Transverse colon (tissue), 4 donors: ENCODE results near the gene GPC1. TPM values are rescaled to one million over a fixed set of nuclear protein-coding genes. Genes with fewer than 3 reads are reported as not detected.
"Not testable (repeated sequence)": the region's sequence is repeated elsewhere in the genome, so short reads cannot be mapped to it uniquely, and the experiment has no call there.

ENCODE experiments used
- DNase-seq: peaks from one replicate; pipeline ENCODE4 v3.0.0-alpha.2; 2019
- H3K27ac ChIP-seq, 4 donors: fragments of 200-600 bp; sonication (generic); 2 replicates each; pipeline ENCODE4 v1.5.1; 2016 to 2018; ENCODE audit warnings: inconsistent platforms in 4 of 4
- H3K27me3 ChIP-seq: fragments of 200-600 bp; sonication (generic); 2 replicates; pipeline ENCODE4 v1.5.1; 2017; ENCODE audit warnings: inconsistent platforms
- H3K36me3 ChIP-seq, 4 donors: fragments of 200-600 bp; sonication (generic); 2 replicates each; pipeline ENCODE4 v1.5.1; 2017 to 2019; ENCODE audit warnings: inconsistent platforms in 4 of 4
- H3K4me1 ChIP-seq, 4 donors: fragments of 200-600 bp; sonication (generic); 2 replicates each; pipeline ENCODE4 v1.5.1; 2017 to 2020; ENCODE audit warnings: inconsistent platforms in 4 of 4
- H3K4me3 ChIP-seq, 4 donors: fragments of 200-600 bp; sonication (generic); 1 replicate in 1 of 4; 2 replicates in 3 of 4; pipeline versions ENCODE4 v1.5.1 to v1.6.1; 2017 to 2019; ENCODE audit warnings: inconsistent platforms in 4 of 4
- H3K9me3 ChIP-seq, 2 donors: fragments of 200-600 bp; sonication (generic); 2 replicates each; pipeline ENCODE4 v1.5.1; 2017 to 2019; ENCODE audit warnings: inconsistent platforms in 2 of 2
- CTCF ChIP-seq, 5 experiments: fragments of 200-600 bp in 3 of 5; fragments of 450-650 bp in 2 of 5; sonication (generic) in 3 of 5; IDR thresholded peaks; 1 replicate in 2 of 5; 2 replicates in 3 of 5; pipeline ENCODE4 v1.5.1; 2016 to 2017; ENCODE audit warnings: antibody characterized with exemption in 5 of 5, inconsistent platforms in 3 of 5, mild to moderate bottlenecking in 2 of 5, moderate library complexity in 1 of 5
- EP300 ChIP-seq: sonication (generic); formaldehyde crosslinking; IDR thresholded peaks from one replicate; pipeline ENCODE4 v1.6.1; 2017; ENCODE audit warnings: antibody characterized with exemption, low read depth
- POLR2A ChIP-seq: fragments of 450-650 bp; IDR thresholded peaks from one replicate; pipeline ENCODE4 v1.6.1; 2016; ENCODE audit warnings: antibody characterized with exemption, mild to moderate bottlenecking, moderate library complexity
- POLR2AphosphoS5 ChIP-seq, 3 donors: sonication (generic); formaldehyde crosslinking; IDR thresholded peaks; one replicate each; pipeline ENCODE4 v1.6.1; 2016; ENCODE audit warnings: antibody characterized with exemption in 3 of 3
- WGBS, 2 donors: methylation state at CpG; one replicate each; pipeline ENCODE4 v1.1.5; 2018; ENCODE audit warnings: low coverage in 1 of 2; 5-methylcytosine and 5-hydroxymethylcytosine counted together
- in situ Hi-C, 4 donors: fragments of 200-750 bp; cut with MboI; loops; one replicate each; pipeline versions ENCODE4 v1.15.0 to v1.15.1; 2017; ENCODE audit warnings: low sequenced_read_pairs in 3 of 4, low pct_ligation_motif_present in 1 of 4, low pct_unique_long_range_greater_than_20kb in 1 of 4
- intact Hi-C: fragments of 100-400 bp; cut with DNase I; formaldehyde crosslinking; loops from one replicate; pipeline ENCODE4 v1.15.1; 2023; ENCODE audit warnings: low total_unique reads
- total RNA-seq, 4 donors: library from RNA; depleted of rRNA; stranded (reverse); fragments of >200 nt; gene quantifications; one replicate each; pipeline ENCODE4 v1.1.0, GENCODE V29; 2016

The GPC1 gene
- 10 to 100 TPM; 10.4 to 31.8 (median 18.0) TPM for total RNA-seq

GRCh38 chr2:240435457-240435947 lies at the start of gene GPC1:
Gene GPC1, plus strand, starts transcription at chr2:240435663. Its CDS starts 256 bp downstream, at chr2:240435919.
- in situ Hi-C loops (loop anchor here (10.0 to 25.0 kb wide), 3 partner anchors 198 to 211 kb away; no protein-coding TSS in a partner anchor), intact Hi-C loops (no loop called here)
- no peak for TF ChIP-seq POLR2A
- no peak for TF ChIP-seq POLR2AphosphoS5 (IDR thresholded peaks at IDR 0.05)
- TF ChIP-seq CTCF (IDR thresholded peaks at IDR 0.05), result no peak
- no peak for TF ChIP-seq EP300
- H3K27me3 ChIP-seq, result peaks cover 22% of the 10 kb centered on the region
- peak; percentile 69 for DNase-seq
- no CpG with 5 or more reads among the region's 77 CpGs for WGBS, 2 donors
- H3K36me3 ChIP-seq, result no peaks in the 10 kb centered on the region
- H3K27ac ChIP-seq, result peak within 1 kb of the TSS; percentile 84 to 94 (median 92)
- H3K9me3 ChIP-seq, result no peaks in the 10 kb centered on the region
- H3K4me1 ChIP-seq, result peaks cover 14 to 36% (median 22%) of the 10 kb centered on the region in 4 donors
- peak within 1 kb of the TSS; percentile 73 to 86 (median 80) for H3K4me3 ChIP-seq

GRCh38 chr2:240386326-240386725 lies 49.1 kb upstream of the GPC1 start:
- in situ Hi-C loops (no loop called here), intact Hi-C loops (no loop called here)
- Histone ChIP-seq H3K27me3 (no peaks in the 10 kb centered on the region), H3K36me3 (no peaks in the 10 kb centered on the region), H3K4me3 (no peak overlapping the region), H3K4me1 (peaks cover 0 to 4% (median 0%) of the 10 kb centered on the region in 4 donors), H3K9me3 (no peaks in the 10 kb centered on the region), H3K27ac (no peak overlapping the region)
- DNase-seq, result no peak
- 80 to 83% methylated on average over 1 to 12 of the region's 12 CpGs for WGBS, 2 donors
- no peak for TF ChIP-seq POLR2AphosphoS5 (IDR thresholded peaks at IDR 0.05)
- TF ChIP-seq CTCF (IDR thresholded peaks at IDR 0.05), result no peak
- no peak for TF ChIP-seq POLR2A
- TF ChIP-seq EP300, result no peak

DNA sequence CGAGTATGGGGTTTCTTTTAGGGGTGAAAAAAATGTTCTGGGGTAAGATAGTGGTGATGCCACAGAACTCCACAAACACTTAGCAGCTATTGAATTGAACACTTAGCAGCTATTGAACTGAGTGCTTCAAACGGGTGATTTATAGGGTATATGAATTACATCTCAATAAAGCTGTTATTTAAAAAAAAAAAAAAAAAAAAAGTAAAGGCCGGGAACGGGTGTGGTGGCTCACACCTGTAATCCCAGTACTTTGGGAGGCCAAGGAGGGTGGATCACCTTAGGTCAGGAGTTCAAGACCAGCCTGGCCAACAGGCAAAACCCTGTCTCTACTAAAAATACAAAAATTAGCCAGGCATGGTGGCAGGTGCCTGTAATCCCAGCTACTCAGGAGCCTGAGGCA lies 48.7 kb upstream of the GPC1 start:
- H3K4me1 ChIP-seq, H3K9me3 ChIP-seq, H3K27me3 ChIP-seq, DNase-seq, H3K4me3 ChIP-seq, H3K36me3 ChIP-seq, H3K27ac ChIP-seq, in situ Hi-C loops, intact Hi-C loops: not testable (repeated sequence)
- WGBS, 2 donors, result 74 to 91% methylated on average over 4 of the region's 4 CpGs

DNA sequence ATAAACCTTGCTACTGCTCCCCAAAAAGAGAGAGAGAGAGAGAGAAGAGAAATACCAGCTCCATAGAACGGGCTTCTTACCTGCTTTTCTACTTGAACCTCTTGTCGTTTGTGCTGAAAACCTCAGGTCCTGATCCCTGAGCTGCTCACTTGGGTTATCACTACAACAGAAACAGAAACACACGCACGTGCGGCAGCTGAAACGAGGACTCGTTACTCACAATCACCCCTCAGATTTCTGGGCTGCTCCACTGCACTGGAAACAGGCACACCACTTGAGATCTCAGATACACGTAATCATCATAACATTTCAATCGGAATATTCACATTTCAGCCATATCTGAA lies 48.2 kb upstream of the GPC1 start:
- no peak overlapping the region for H3K27ac ChIP-seq
- WGBS, 2 donors, result 54 to 63% methylated on average over 3 to 9 of the region's 9 CpGs
- H3K27me3 ChIP-seq, result no peaks in the 10 kb centered on the region
- intact Hi-C loops, result no loop called here
- peaks cover 0 to 4% (median 0%) of the 10 kb centered on the region in 4 donors for H3K4me1 ChIP-seq
- no peaks in the 10 kb centered on the region for H3K9me3 ChIP-seq
- TF ChIP-seq POLR2AphosphoS5 (IDR thresholded peaks at IDR 0.05) (no peak), POLR2A (no peak), EP300 (no peak), CTCF (IDR thresholded peaks at IDR 0.05) (no peak)
- in situ Hi-C loops, result no loop called here
- DNase-seq, result no peak
- H3K4me3 ChIP-seq, result no peak overlapping the region
- H3K36me3 ChIP-seq, result no peaks in the 10 kb centered on the region
